GM12873 (cell line): Measurements from ENCODE around the gene CLCN1.

Experiments
- CTCF ChIP-seq: IDR thresholded peaks from 2 replicates; pipeline ENCODE4 v1.5.1; 2012; ENCODE audit warnings: low read depth, mild to moderate bottlenecking, moderate library complexity, low read length, control low read depth; ENCODE audit not compliant: insufficient read depth; ENCODE audit errors: missing control alignments

Gene CLCN1

GRCh38 chr7:143296686-143297085 is 19.2 kb upstream of the CLCN1 start:
- TF ChIP-seq CTCF = no peak

- no peak for TF ChIP-seq CTCF
Observed at GRCh38 chr7:143299346-143299745, 16.6 kb upstream of the CLCN1 start.

- peak; percentile 77 for TF ChIP-seq CTCF
Observed at GRCh38 chr7:143299840-143300239, 16.1 kb upstream of the CLCN1 start.

- TF ChIP-seq CTCF = no peak
Observed at GRCh38 chr7:143300959-143301935, 14.7 kb upstream of the CLCN1 start.

GRCh38 chr7:143303733-143304132 is 12.2 kb upstream of the CLCN1 start:
- TF ChIP-seq CTCF = no peak

- TF ChIP-seq CTCF = no peak
Observed at GRCh38 chr7:143304938-143305337, 11.0 kb upstream of the CLCN1 start.

- peak; percentile 78 for TF ChIP-seq CTCF
Observed at GRCh38 chr7:143305423-143306070, 10.4 kb upstream of the CLCN1 start.
